Measurements from ENCODE around the gene TMEM88.

DNA sequence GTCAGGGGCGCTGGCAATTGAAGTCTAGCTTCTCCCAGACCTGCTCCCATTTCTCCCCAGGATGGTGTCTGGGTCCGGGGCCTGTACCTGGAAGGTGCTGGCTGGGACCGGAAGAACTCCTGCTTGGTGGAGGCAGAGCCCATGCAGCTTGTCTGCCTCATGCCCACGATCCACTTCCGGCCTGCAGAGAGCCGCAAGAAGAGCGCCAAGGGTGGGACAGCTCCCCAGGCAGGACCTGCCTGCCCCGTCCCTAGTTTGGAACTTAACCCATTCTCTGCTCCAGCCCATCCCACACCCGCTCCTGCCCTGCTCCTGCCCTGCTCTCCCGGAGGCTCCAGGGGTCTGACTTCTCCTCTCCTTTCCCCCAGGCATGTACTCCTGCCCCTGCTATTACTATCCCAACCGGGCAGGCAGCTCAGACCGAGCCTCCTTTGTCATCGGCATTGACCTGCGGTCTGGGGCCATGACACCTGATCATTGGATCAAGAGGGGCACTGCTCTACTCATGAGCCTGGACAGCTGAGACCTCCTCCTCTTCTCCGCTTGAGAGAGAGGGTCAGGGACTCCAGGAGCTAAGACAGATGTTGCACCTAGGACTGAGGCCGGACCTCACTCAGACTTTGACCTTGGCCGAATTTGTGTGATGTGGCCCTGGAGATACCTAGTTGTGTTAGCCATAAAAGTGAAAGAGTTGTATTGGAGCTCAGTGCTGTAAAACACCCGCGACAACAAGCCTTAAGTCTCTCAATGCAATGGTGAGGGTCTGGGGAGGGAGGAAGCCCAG, 21.7 kb upstream of the TMEM88 start:
- TF ChIP-seq EZH2 (IDR thresholded peaks at IDR 0.05; ENCODE audit: low read length, missing control alignments) (no peak), CTCF (conservative IDR thresholded peaks at IDR 0.05 in 1 of 2, IDR thresholded peaks at IDR 0.05 in 1 of 2; ENCODE audit: low read depth in 1 of 2, low read length in 2 of 2) (no peak)

Measured in fibroblast of lung (primary cell).